Large intestine (tissue), 3 donors: ENCODE measurements around the gene AP2A1. TPM values are rescaled to one million over a fixed set of nuclear protein-coding genes. Genes with fewer than 3 reads are reported as not detected.

Experiments used
- DNase-seq, 2 donors: peaks; one replicate each; pipeline versions ENCODE4 v3.0.0 to v3.0.0-alpha.2; 2013
- H3K27ac ChIP-seq: one replicate; pipeline ENCODE4 v1.5.1; 2013; ENCODE audit warnings: low read length
- H3K27me3 ChIP-seq: 2 replicates; pipeline ENCODE4 v1.6.1; 2013; ENCODE audit warnings: low read length; ENCODE audit not compliant: control insufficient read depth, insufficient read depth
- H3K36me3 ChIP-seq: 2 replicates; pipeline ENCODE4 v1.6.1; 2013; ENCODE audit warnings: low read length; ENCODE audit not compliant: control insufficient read depth, insufficient read depth
- H3K4me1 ChIP-seq: one replicate; pipeline ENCODE4 v1.6.1; 2013; ENCODE audit warnings: low read length; ENCODE audit not compliant: control insufficient read depth, insufficient read depth
- H3K4me3 ChIP-seq: one replicate; pipeline ENCODE4 v1.5.1; 2013; ENCODE audit warnings: low read length
- H3K9me3 ChIP-seq: one replicate; pipeline ENCODE4 v1.6.1; 2013; ENCODE audit warnings: mild to moderate bottlenecking, low read depth, low read length, moderate library complexity; ENCODE audit not compliant: control insufficient read depth
- WGBS: methylation state at CpG from one replicate; pipeline ENCODE4 v1.1.5; 2013; ENCODE audit warnings: low lambda C conversion rate; ENCODE audit not compliant: insufficient coverage; 5-methylcytosine and 5-hydroxymethylcytosine counted together
- polyA plus RNA-seq: library from polyadenylated mRNA; unstranded; fragments of 120-200 nt; gene quantifications from one replicate; pipeline ENCODE4 v1.2.1, GENCODE V29; 2013

Gene AP2A1
- polyA plus RNA-seq, 1 donor, result 60.5 TPM

GRCh38 chr19:49823472-49823871 is 56.7 kb downstream of the AP2A1 start:
- DNase-seq, result no peak
- Histone ChIP-seq H3K9me3 (peaks cover 3% of the 10 kb centered on the region), H3K4me3 (no peak overlapping the region), H3K36me3 (peaks cover 40% of the 10 kb centered on the region), H3K27me3 (no peaks in the 10 kb centered on the region), H3K4me1 (peaks cover 22% of the 10 kb centered on the region), H3K27ac (no peak overlapping the region)
- no CpG with 5 or more reads among the region's 12 CpGs for WGBS

GRCh38 chr19:49824662-49825061 is 57.9 kb downstream of the AP2A1 start:
- H3K36me3 ChIP-seq, result peaks cover 50% of the 10 kb centered on the region
- H3K4me1 ChIP-seq, result peaks cover 13% of the 10 kb centered on the region

GRCh38 chr19:49827034-49827433 is 60.2 kb downstream of the AP2A1 start:
- whole genome bisulfite sequencing, result no CpG with 5 or more reads among the region's 14 CpGs
- Histone ChIP-seq H3K27ac (no peak overlapping the region), H3K4me3 (no peak overlapping the region), H3K27me3 (no peaks in the 10 kb centered on the region), H3K36me3 (peaks cover 69% of the 10 kb centered on the region), H3K4me1 (no peaks in the 10 kb centered on the region), H3K9me3 (no peaks in the 10 kb centered on the region)
- no peak for DNase-seq

More at GRCh38 chr19:49824662-49825061, 57.9 kb downstream of the AP2A1 start:
- Histone ChIP-seq H3K27ac (no peak overlapping the region), H3K4me3 (no peak overlapping the region), H3K27me3 (no peaks in the 10 kb centered on the region), H3K9me3 (no peaks in the 10 kb centered on the region)
- WGBS, result no CpG with 5 or more reads among the region's 6 CpGs
- DNase-seq, result no peak

GRCh38 chr19:49829200-49829599 is 62.4 kb downstream of the AP2A1 start:
- Histone ChIP-seq H3K9me3 (no peaks in the 10 kb centered on the region), H3K4me1 (no peaks in the 10 kb centered on the region), H3K4me3 (no peak overlapping the region), H3K36me3 (peaks cover 74% of the 10 kb centered on the region), H3K27me3 (no peaks in the 10 kb centered on the region), H3K27ac (no peak overlapping the region)
- no peak for DNase-seq
- no CpG with 5 or more reads among the region's 8 CpGs for WGBS

GRCh38 chr19:49829721-49830120 is 62.9 kb downstream of the AP2A1 start:
- Histone ChIP-seq H3K4me1 (no peaks in the 10 kb centered on the region), H3K27me3 (no peaks in the 10 kb centered on the region), H3K9me3 (no peaks in the 10 kb centered on the region), H3K27ac (no peak overlapping the region), H3K36me3 (peaks cover 79% of the 10 kb centered on the region), H3K4me3 (no peak overlapping the region)
- no CpG with 5 or more reads among the region's 18 CpGs for WGBS
- no peak for DNase-seq

- no peak for DNase-seq
- no CpG with 5 or more reads among the region's 12 CpGs for WGBS
- H3K36me3 ChIP-seq, result peaks cover 87% of the 10 kb centered on the region
Observed at GRCh38 chr19:49830766-49831165, 64.0 kb downstream of the AP2A1 start.

GRCh38 chr19:49831592-49831991 is 64.8 kb downstream of the AP2A1 start:
- Histone ChIP-seq H3K4me3 (no peak overlapping the region), H3K36me3 (peaks cover 94% of the 10 kb centered on the region), H3K4me1 (no peaks in the 10 kb centered on the region), H3K9me3 (no peaks in the 10 kb centered on the region), H3K27ac (no peak overlapping the region), H3K27me3 (no peaks in the 10 kb centered on the region)
- DNase-seq, result no peak
- WGBS, result no CpG with 5 or more reads among the region's 8 CpGs

More at GRCh38 chr19:49830766-49831165, 64.0 kb downstream of the AP2A1 start:
- Histone ChIP-seq H3K27ac (no peak overlapping the region), H3K27me3 (no peaks in the 10 kb centered on the region), H3K9me3 (no peaks in the 10 kb centered on the region), H3K4me3 (no peak overlapping the region), H3K4me1 (no peaks in the 10 kb centered on the region)

GRCh38 chr19:49832556-49832955 is 65.8 kb downstream of the AP2A1 start:
- WGBS, result no CpG with 5 or more reads among the region's 9 CpGs
- no peak for DNase-seq
- Histone ChIP-seq H3K9me3 (no peaks in the 10 kb centered on the region), H3K4me3 (no peak overlapping the region), H3K4me1 (no peaks in the 10 kb centered on the region), H3K27ac (no peak overlapping the region), H3K36me3 (peaks cover 95% of the 10 kb centered on the region), H3K27me3 (no peaks in the 10 kb centered on the region)

- Histone ChIP-seq H3K9me3 (no peaks in the 10 kb centered on the region), H3K4me1 (no peaks in the 10 kb centered on the region), H3K27ac (no peak overlapping the region), H3K36me3 (peaks cover 98% of the 10 kb centered on the region), H3K27me3 (no peaks in the 10 kb centered on the region), H3K4me3 (no peak overlapping the region)
- no peak for DNase-seq
- WGBS, result no CpG with 5 or more reads among the region's 7 CpGs
Observed at GRCh38 chr19:49833599-49833998, 66.8 kb downstream of the AP2A1 start.

GRCh38 chr19:49835562-49835961 is 68.8 kb downstream of the AP2A1 start:
- Histone ChIP-seq H3K4me3 (no peak overlapping the region), H3K27me3 (no peaks in the 10 kb centered on the region), H3K4me1 (no peaks in the 10 kb centered on the region), H3K36me3 (peaks cover 94% of the 10 kb centered on the region), H3K9me3 (no peaks in the 10 kb centered on the region), H3K27ac (no peak overlapping the region)
- no peak for DNase-seq
- no CpG with 5 or more reads among the region's 12 CpGs for WGBS

- Histone ChIP-seq H3K27me3 (no peaks in the 10 kb centered on the region), H3K36me3 (peaks cover 87% of the 10 kb centered on the region), H3K4me1 (no peaks in the 10 kb centered on the region), H3K4me3 (no peak overlapping the region), H3K9me3 (no peaks in the 10 kb centered on the region), H3K27ac (no peak overlapping the region)
- no CpG with 5 or more reads among the region's 20 CpGs for WGBS
- no peak for DNase-seq
Observed at GRCh38 chr19:49836176-49837008, 69.6 kb downstream of the AP2A1 start.
